ENCODE data around the gene SPRED2.

The SPRED2 gene

DNA sequence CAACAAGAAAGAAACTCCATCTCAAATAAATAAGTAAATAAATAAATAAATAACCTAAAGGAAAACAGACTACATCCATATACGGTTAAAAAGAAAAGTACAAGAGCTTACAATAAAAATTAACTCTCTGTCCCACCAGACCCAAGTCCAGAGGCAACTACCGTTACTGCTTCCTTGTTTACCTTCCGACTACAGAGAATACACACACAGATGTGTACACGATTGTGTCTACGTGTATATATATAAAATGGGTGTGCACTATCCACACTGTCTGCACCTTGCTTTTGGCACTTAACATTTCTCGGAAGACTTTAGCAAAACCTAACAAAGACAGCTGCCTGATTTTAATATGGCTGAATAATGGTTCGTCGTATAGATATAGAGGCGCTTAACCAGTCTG lies 134.9 kb downstream of the SPRED2 start:
- no peak overlapping the region for H3K4me3 ChIP-seq (ENCODE audit: low read depth, low read length)
- TF ChIP-seq, protein P1, sequence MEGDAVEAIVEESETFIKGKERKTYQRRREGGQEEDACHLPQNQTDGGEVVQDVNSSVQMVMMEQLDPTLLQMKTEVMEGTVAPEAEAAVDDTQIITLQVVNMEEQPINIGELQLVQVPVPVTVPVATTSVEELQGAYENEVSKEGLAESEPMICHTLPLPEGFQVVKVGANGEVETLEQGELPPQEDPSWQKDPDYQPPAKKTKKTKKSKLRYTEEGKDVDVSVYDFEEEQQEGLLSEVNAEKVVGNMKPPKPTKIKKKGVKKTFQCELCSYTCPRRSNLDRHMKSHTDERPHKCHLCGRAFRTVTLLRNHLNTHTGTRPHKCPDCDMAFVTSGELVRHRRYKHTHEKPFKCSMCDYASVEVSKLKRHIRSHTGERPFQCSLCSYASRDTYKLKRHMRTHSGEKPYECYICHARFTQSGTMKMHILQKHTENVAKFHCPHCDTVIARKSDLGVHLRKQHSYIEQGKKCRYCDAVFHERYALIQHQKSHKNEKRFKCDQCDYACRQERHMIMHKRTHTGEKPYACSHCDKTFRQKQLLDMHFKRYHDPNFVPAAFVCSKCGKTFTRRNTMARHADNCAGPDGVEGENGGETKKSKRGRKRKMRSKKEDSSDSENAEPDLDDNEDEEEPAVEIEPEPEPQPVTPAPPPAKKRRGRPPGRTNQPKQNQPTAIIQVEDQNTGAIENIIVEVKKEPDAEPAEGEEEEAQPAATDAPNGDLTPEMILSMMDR (IDR thresholded peaks at IDR 0.05; ENCODE audit: low read depth, low read length, missing control alignments): no peak
- no peak for DNase-seq (ENCODE audit: low read depth)

DNA sequence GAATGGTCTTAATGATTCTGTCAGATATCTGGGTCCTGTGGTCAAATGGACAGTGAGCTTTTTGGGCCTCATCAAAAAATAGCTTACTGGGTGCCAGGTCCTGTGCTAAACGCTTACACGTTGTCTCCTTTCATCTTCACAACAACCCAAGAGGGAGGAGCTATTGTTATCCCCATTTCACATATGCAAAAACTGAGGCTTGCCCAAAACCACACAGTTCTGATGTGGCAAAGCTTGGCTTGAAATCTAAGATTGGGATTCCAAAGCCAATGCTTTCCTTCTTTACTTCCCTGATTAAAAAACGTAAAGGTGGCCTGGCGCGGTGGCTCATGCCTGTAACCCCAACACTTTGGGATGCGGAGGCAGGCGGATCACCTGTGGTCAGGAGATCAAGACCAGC lies 135.4 kb downstream of the SPRED2 start:
- no peak overlapping the region for H3K4me3 ChIP-seq (ENCODE audit: low read depth, low read length)
- DNase-seq (ENCODE audit: low read depth): no peak
- TF ChIP-seq, protein P1 (IDR thresholded peaks at IDR 0.05; ENCODE audit: low read depth, low read length, missing control alignments): no peak

DNA sequence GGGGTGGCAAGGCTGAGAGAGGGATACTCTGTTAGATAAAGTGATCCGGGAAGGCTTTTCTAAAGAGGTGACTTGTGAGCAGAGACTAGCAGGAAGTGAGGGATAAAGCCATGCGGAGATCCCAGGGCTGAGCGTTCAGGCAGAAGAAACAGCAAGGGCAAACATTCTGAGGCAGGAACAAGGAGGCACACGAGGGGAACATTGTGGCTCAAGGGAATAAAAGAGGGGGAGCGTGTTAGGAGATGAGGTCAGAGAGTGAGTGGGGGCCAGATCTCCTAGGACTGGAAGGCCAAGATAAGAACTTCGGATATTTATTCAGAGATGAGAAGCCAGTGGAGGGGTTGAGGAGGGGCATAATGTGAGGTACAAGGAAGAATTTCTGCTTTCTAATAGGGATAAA lies 137.7 kb downstream of the SPRED2 start:
- H3K4me3 ChIP-seq (ENCODE audit: low read depth, low read length): no peak overlapping the region
- TF ChIP-seq, protein P1 (IDR thresholded peaks at IDR 0.05; ENCODE audit: low read depth, low read length, missing control alignments): no peak
- DNase-seq (ENCODE audit: low read depth): no peak

DNA sequence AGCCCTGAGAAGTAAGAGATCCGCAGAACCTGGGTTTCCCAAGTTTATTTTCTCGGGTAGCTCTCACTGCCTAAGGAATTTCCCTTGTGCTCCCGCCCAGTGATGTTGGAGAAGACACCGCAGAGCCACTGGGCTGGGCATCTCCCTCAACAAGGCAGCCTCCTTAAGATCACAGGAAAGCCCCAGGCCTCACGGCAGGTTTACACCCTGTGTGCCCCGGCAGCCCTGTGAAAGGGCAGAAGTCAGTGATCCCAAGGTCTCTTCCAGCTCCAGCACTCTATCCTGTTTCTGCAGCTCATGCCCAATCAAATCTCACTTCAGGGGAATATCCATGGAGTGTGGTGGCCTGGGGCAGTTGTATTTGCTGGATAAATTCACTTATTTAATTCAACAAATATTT lies 138.3 kb downstream of the SPRED2 start:
- no peak overlapping the region for H3K4me3 ChIP-seq (ENCODE audit: low read depth, low read length)
- TF ChIP-seq, protein P1 (IDR thresholded peaks at IDR 0.05; ENCODE audit: low read depth, low read length, missing control alignments): no peak
- no peak for DNase-seq (ENCODE audit: low read depth)

DNA sequence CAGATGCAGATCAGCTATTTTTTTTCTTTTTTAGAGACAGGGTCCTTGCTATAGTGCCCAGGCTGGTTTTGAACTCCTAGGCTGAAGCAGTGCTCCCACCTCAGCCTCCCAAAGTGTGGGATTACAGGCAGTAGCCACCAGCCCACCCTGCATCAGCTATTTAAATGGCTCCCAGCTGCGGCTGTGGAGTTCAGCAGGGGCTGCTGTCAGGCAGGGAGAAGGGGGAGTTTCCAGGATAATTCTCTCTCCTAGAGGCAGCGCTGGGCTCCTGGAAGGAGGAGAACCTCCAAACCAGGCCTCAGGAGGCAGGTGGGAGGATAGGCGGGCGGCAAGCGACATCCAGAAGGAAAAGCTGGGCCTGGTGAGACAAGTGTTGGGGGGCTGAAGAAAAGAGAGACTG lies 139.0 kb downstream of the SPRED2 start:
- H3K4me3 ChIP-seq (ENCODE audit: low read depth, low read length): no peak overlapping the region
- TF ChIP-seq, protein P1 (IDR thresholded peaks at IDR 0.05; ENCODE audit: low read depth, low read length, missing control alignments): no peak
- no peak for DNase-seq (ENCODE audit: low read depth)

DNA sequence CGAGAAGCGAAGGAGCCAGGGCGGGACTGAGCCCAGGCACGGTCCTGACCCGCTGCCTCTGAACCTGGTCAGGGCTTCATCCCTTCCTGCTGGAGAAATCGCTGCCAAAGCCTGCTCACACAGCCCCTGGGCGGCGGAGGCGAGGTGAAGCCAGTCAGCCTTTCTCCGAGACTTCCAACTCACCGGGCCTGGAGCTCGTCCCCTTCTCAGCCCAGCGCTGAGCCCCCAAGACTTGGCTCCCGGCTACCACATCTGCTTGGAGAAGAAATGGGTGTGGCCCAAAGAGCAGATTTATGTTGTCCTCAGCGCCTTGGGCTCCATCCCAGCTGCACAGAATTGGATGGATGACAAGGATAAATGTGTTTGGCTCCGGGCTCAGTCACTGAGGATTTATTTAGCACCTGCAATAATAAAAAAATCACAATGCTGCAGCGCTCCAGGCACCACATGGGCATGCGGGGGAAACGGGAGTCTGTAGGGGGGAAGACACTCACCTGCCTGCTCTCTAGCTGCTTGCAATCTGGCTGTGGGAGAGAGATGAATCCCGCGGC lies 139.9 kb downstream of the SPRED2 start:
- H3K4me3 ChIP-seq (ENCODE audit: low read depth, low read length): no peak overlapping the region
- TF ChIP-seq, protein P1 (IDR thresholded peaks at IDR 0.05; ENCODE audit: low read depth, low read length, missing control alignments): no peak
- no peak for DNase-seq (ENCODE audit: low read depth)

DNA sequence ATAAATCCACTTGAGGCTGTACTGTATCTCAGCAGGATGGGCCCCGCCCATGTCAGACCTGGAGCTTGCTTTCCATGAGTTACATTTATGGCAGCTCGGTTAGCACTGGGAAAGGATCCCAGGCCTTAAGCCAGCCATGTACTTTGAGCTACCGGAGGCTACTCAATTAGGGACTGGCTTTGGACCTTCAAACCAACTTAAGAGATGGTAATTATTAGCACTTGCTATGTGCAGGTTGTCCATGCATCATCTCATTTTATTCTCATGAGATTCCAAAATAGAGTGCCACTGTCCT lies 140.3 kb downstream of the SPRED2 start:
- no peak overlapping the region for H3K4me3 ChIP-seq (ENCODE audit: low read depth, low read length)
- TF ChIP-seq, protein P1 (IDR thresholded peaks at IDR 0.05; ENCODE audit: low read depth, low read length, missing control alignments): no peak
- DNase-seq (ENCODE audit: low read depth): no peak
